Loucy (cell line): Measurements from ENCODE around the gene NF1.

Experiments used
- H2AFZ ChIP-seq: fragments of 200-600 bp; sonication (generic); 2 replicates; pipeline ENCODE4 v1.6.0; 2016; ENCODE audit warnings: antibody characterized with exemption, mild to moderate bottlenecking, low read length, moderate library complexity
- H3F3A ChIP-seq: fragments of 200-600 bp; 2 replicates; pipeline ENCODE4 v1.6.0; 2016; ENCODE audit warnings: antibody characterized with exemption, low read depth, mild to moderate bottlenecking
- H3K27me3 ChIP-seq: fragments of 200-600 bp; sonication (generic); 2 replicates; pipeline ENCODE4 v1.6.1; 2014; ENCODE audit warnings: low read length, mild to moderate bottlenecking; ENCODE audit not compliant: insufficient read depth, poor library complexity, severe bottlenecking
- H3K36me3 ChIP-seq: fragments of 200-600 bp; sonication (generic); 2 replicates; pipeline ENCODE4 v1.6.1; 2016; ENCODE audit warnings: low read length; ENCODE audit not compliant: insufficient read depth
- H3K4me1 ChIP-seq: fragments of 200-600 bp; sonication (generic); 2 replicates; pipeline ENCODE4 v1.5.1; 2014; ENCODE audit warnings: low read length, mild to moderate bottlenecking; ENCODE audit not compliant: insufficient read depth, poor library complexity, severe bottlenecking
- H3K4me2 ChIP-seq: fragments of 200-600 bp; sonication (generic); 2 replicates; pipeline ENCODE4 v1.6.0; 2014; ENCODE audit warnings: antibody characterized with exemption, low read length, low read depth, mild to moderate bottlenecking; ENCODE audit not compliant: poor library complexity, severe bottlenecking
- H3K4me3 ChIP-seq: fragments of 200-600 bp; sonication (generic); 2 replicates; pipeline ENCODE4 v1.5.1; 2014; ENCODE audit warnings: low read length, mild to moderate bottlenecking, mixed read lengths; ENCODE audit not compliant: poor library complexity, severe bottlenecking
- H3K79me2 ChIP-seq: fragments of 200-600 bp; sonication (generic); 2 replicates; pipeline ENCODE4 v1.6.1; 2014; ENCODE audit warnings: low read length; ENCODE audit not compliant: insufficient read depth
- H3K9ac ChIP-seq: fragments of 200-600 bp; sonication (generic); 2 replicates; pipeline ENCODE4 v1.6.0; 2014; ENCODE audit warnings: mild to moderate bottlenecking, low read depth, low read length, moderate library complexity; ENCODE audit not compliant: poor library complexity, severe bottlenecking
- H3K9me2 ChIP-seq: fragments of 200-600 bp; sonication (generic); replicated peaks from 2 replicates; pipeline ENCODE4 v1.6.1; 2016; ENCODE audit warnings: low read depth, low read length, mixed read lengths
- H3K9me3 ChIP-seq: fragments of 200-600 bp; sonication (generic); 2 replicates; pipeline ENCODE4 v1.6.1; 2014; ENCODE audit warnings: mild to moderate bottlenecking, antibody characterized with exemption, low read length, low read depth; ENCODE audit not compliant: insufficient read depth
- H4K20me1 ChIP-seq: fragments of 200-600 bp; sonication (generic); 2 replicates; pipeline ENCODE4 v1.6.0; 2014; ENCODE audit warnings: antibody characterized with exemption, low read length, mild to moderate bottlenecking; ENCODE audit not compliant: insufficient read depth, poor library complexity, severe bottlenecking
- EZH2phosphoT487 ChIP-seq: fragments of 200-600 bp; IDR thresholded peaks from 2 replicates; pipeline ENCODE4 v1.6.1; 2018; ENCODE audit warnings: antibody characterized with exemption, mild to moderate bottlenecking, moderate library complexity, borderline replicate concordance
- TF ChIP-seq, protein P1 (sequence below): fragments of 200-600 bp; sonication (generic); conservative IDR thresholded peaks from 2 replicates; pipeline ENCODE4 v1.5.1; 2014; ENCODE audit warnings: mild to moderate bottlenecking, antibody characterized with exemption, low read length

Gene NF1

GRCh38 chr17:31122746-31123145, 28.0 kb downstream of the NF1 start:
- TF ChIP-seq, protein P1, sequence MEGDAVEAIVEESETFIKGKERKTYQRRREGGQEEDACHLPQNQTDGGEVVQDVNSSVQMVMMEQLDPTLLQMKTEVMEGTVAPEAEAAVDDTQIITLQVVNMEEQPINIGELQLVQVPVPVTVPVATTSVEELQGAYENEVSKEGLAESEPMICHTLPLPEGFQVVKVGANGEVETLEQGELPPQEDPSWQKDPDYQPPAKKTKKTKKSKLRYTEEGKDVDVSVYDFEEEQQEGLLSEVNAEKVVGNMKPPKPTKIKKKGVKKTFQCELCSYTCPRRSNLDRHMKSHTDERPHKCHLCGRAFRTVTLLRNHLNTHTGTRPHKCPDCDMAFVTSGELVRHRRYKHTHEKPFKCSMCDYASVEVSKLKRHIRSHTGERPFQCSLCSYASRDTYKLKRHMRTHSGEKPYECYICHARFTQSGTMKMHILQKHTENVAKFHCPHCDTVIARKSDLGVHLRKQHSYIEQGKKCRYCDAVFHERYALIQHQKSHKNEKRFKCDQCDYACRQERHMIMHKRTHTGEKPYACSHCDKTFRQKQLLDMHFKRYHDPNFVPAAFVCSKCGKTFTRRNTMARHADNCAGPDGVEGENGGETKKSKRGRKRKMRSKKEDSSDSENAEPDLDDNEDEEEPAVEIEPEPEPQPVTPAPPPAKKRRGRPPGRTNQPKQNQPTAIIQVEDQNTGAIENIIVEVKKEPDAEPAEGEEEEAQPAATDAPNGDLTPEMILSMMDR = no peak
- TF ChIP-seq EZH2phosphoT487 = no peak
- peaks cover 8% of the 10 kb centered on the region for H4K20me1 ChIP-seq

GRCh38 chr17:31126318-31126717, 31.5 kb downstream of the NF1 start:
- Histone ChIP-seq H3K9ac (no peak overlapping the region), H3K36me3 (no peaks in the 10 kb centered on the region), H3K9me2 (no peaks in the 10 kb centered on the region), H2AFZ (no peak overlapping the region), H3K4me1 (no peaks in the 10 kb centered on the region), H3K4me3 (no peak overlapping the region), H3K27me3 (no peaks in the 10 kb centered on the region), H4K20me1 (peaks cover 8% of the 10 kb centered on the region), H3K79me2 (peaks cover 78% of the 10 kb centered on the region), H3F3A (no peaks in the 10 kb centered on the region), H3K9me3 (no peaks in the 10 kb centered on the region), H3K4me2 (no peak overlapping the region)
- TF ChIP-seq EZH2phosphoT487 = no peak
- TF ChIP-seq, protein P1 = no peak

More at GRCh38 chr17:31122746-31123145, 28.0 kb downstream of the NF1 start:
- H3K9me3 ChIP-seq = no peaks in the 10 kb centered on the region
- no peaks in the 10 kb centered on the region for H3K9me2 ChIP-seq
- no peak overlapping the region for H3K4me2 ChIP-seq
- no peaks in the 10 kb centered on the region for H3K27me3 ChIP-seq
- H3K36me3 ChIP-seq = no peaks in the 10 kb centered on the region
- H3K79me2 ChIP-seq = peaks cover 51% of the 10 kb centered on the region
- H3K9ac ChIP-seq = no peak overlapping the region
- no peaks in the 10 kb centered on the region for H3F3A ChIP-seq
- no peaks in the 10 kb centered on the region for H3K4me1 ChIP-seq
- H2AFZ ChIP-seq = no peak overlapping the region
- no peak overlapping the region for H3K4me3 ChIP-seq

DNA sequence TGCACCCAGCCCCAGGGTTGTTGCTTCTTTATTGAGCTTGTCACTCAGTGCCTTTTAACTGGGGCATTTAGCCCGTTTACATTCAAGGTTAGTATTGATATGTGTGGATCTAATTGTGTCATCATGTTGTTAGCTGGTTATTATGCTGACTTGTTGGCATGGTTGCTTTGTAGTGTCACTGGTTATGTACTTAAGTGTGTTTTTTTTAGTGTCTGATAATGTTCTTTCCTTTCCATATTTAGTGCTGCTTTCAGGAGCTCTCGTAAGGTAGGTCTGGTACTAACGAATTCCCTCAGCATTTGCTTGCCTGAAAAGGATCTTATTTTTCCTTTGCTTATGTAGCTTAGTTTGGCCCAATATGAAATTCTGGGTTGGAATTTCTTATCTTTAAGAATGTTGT, 33.5 kb downstream of the NF1 start:
- Histone ChIP-seq H3K4me2 (no peak overlapping the region), H4K20me1 (peaks cover 8% of the 10 kb centered on the region), H2AFZ (no peak overlapping the region), H3K9me3 (no peaks in the 10 kb centered on the region), H3K79me2 (peaks cover 76% of the 10 kb centered on the region), H3K36me3 (no peaks in the 10 kb centered on the region), H3K4me1 (no peaks in the 10 kb centered on the region), H3F3A (no peaks in the 10 kb centered on the region), H3K9ac (no peak overlapping the region), H3K9me2 (no peaks in the 10 kb centered on the region), H3K27me3 (no peaks in the 10 kb centered on the region), H3K4me3 (no peak overlapping the region)
- TF ChIP-seq, protein P1 = no peak
- TF ChIP-seq EZH2phosphoT487 = no peak
